Left lobe of liver (tissue), 2 donors: ENCODE measurements around the gene MRAP. TPM values are rescaled to one million over a fixed set of nuclear protein-coding genes. Genes with fewer than 3 reads are reported as not detected.
A peak's percentile ranks its signal among the peaks of the same experiment; 100 is the strongest.
"Not testable (repeated sequence)": the region's sequence is repeated elsewhere in the genome, so short reads cannot be mapped to it uniquely, and the experiment has no call there.

Experiments
- ATAC-seq: fragments of 200-7000 bp; cut with Tn5 transposase; one replicate; pipeline ENCODE4 v1.9.1; 2020; ENCODE audit warnings: mild to moderate bottlenecking, moderate library complexity
- DNase-seq: peaks from one replicate; pipeline ENCODE4 v3.0.0-alpha.2; 2020; ENCODE audit warnings: low spot score
- total RNA-seq: library from RNA; stranded (reverse); gene quantifications from one replicate; pipeline ENCODE4 v1.2.1, GENCODE V29; 2021
- donor health status: DM: no; HTN: no; CAD: no; lungs with moderate emphysema.
- donor health status: DM: no; HTN: yes; CAD: no.

MRAP gene
- 3.4 TPM for total RNA-seq

- ATAC-seq (peak; percentile 85), DNase-seq (peak; percentile 73)
Observed at GRCh38 chr21:32298658-32299081, at the start of gene MRAP. Gene MRAP (plus strand): TSS chr21:32298855. CDS start chr21:32298972, 117 bp downstream.

- ATAC-seq: no peak
- DNase-seq: no peak
Observed at GRCh38 chr21:32249511-32250280, 49.0 kb upstream of the MRAP start.

GRCh38 chr21:32252136-32252535 is 46.5 kb upstream of the MRAP start:
- no peak for DNase-seq
- no peak for ATAC-seq

- ATAC-seq (no peak), DNase-seq (no peak)
Observed at GRCh38 chr21:32253215-32253641, 45.4 kb upstream of the MRAP start.

- ATAC-seq: no peak
Observed at GRCh38 chr21:32256251-32256650, 42.4 kb upstream of the MRAP start.

GRCh38 chr21:32256873-32257620 is 41.6 kb upstream of the MRAP start:
- peak; percentile 58 for ATAC-seq
- peak; percentile 50 for DNase-seq

More at GRCh38 chr21:32256251-32256650, 42.4 kb upstream of the MRAP start:
- DNase-seq: no peak

GRCh38 chr21:32257962-32258785 is 40.5 kb upstream of the MRAP start:
- peak; percentile 68 for DNase-seq
- peak; percentile 99 for ATAC-seq

- DNase-seq, ATAC-seq: not testable (repeated sequence)
Observed at GRCh38 chr21:32258786-32259048, 39.9 kb upstream of the MRAP start.

- ATAC-seq: no peak
- DNase-seq: no peak
Observed at GRCh38 chr21:32260130-32260529, 38.5 kb upstream of the MRAP start.

GRCh38 chr21:32261929-32262328 is 36.7 kb upstream of the MRAP start:
- DNase-seq (no peak), ATAC-seq (no peak)

GRCh38 chr21:32265321-32265720 is 33.3 kb upstream of the MRAP start:
- ATAC-seq: not testable (repeated sequence)

GRCh38 chr21:32270748-32271147 is 27.9 kb upstream of the MRAP start:
- ATAC-seq (no peak), DNase-seq (no peak)

More at GRCh38 chr21:32265321-32265720, 33.3 kb upstream of the MRAP start:
- not testable (repeated sequence) for DNase-seq

- DNase-seq (no peak), ATAC-seq (no peak)
Observed at GRCh38 chr21:32276671-32277070, 22.0 kb upstream of the MRAP start.

GRCh38 chr21:32278103-32278502 is 20.6 kb upstream of the MRAP start:
- DNase-seq: no peak
- ATAC-seq: no peak

GRCh38 chr21:32278518-32279376 is 19.9 kb upstream of the MRAP start, which contains the start of gene MIS18A:
Gene MIS18A (minus strand): TSS chr21:32279049. CDS start chr21:32279014, 35 bp downstream.
- DNase-seq (peak; percentile 96), ATAC-seq (peak; percentile 95)

- ATAC-seq: no peak
- DNase-seq: no peak
Observed at GRCh38 chr21:32279377-32279680, 19.3 kb upstream of the MRAP start.

- DNase-seq: no peak
- no peak for ATAC-seq
Observed at GRCh38 chr21:32281531-32281930, 17.1 kb upstream of the MRAP start.

- ATAC-seq (no peak), DNase-seq (no peak)
Observed at GRCh38 chr21:32282992-32283391, 15.7 kb upstream of the MRAP start.

GRCh38 chr21:32285476-32285875 is 13.2 kb upstream of the MRAP start:
- DNase-seq: no peak

GRCh38 chr21:32297449-32297848 is 1.2 kb upstream of the MRAP start:
- no peak for DNase-seq
- no peak for ATAC-seq

More at GRCh38 chr21:32285476-32285875, 13.2 kb upstream of the MRAP start:
- no peak for ATAC-seq
